Hepatocyte (in vitro differentiated cells): ENCODE measurements around the gene GJD3. TPM values are rescaled to one million over a fixed set of nuclear protein-coding genes. Genes with fewer than 3 reads are reported as not detected.
"Not testable (repeated sequence)": the region's sequence is repeated elsewhere in the genome, so short reads cannot be mapped to it uniquely, and the experiment has no call there.

Experiments
- DNase-seq: peaks from one replicate; pipeline ENCODE4 v3.0.0-alpha.2; 2016; ENCODE audit warnings: low spot score
- H2AFZ ChIP-seq: fragments of 200-600 bp; sonication (generic); 2 replicates; pipeline ENCODE4 v1.6.0; 2016; ENCODE audit warnings: antibody characterized with exemption, mild to moderate bottlenecking
- H3K27ac ChIP-seq: fragments of 200-600 bp; sonication (generic); 2 replicates; pipeline ENCODE4 v1.5.1; 2016; ENCODE audit warnings: mild to moderate bottlenecking
- H3K27me3 ChIP-seq: fragments of 200-600 bp; sonication (generic); 2 replicates; pipeline ENCODE4 v1.6.1; 2016
- H3K36me3 ChIP-seq: fragments of 200-600 bp; sonication (generic); replicated peaks from 2 replicates; pipeline ENCODE4 v1.5.1; 2016; ENCODE audit warnings: low read depth; ENCODE audit not compliant: insufficient read depth
- H3K4me1 ChIP-seq: fragments of 200-600 bp; sonication (generic); 2 replicates; pipeline ENCODE4 v1.5.1; 2016; ENCODE audit warnings: mild to moderate bottlenecking, moderate library complexity; ENCODE audit not compliant: insufficient read depth
- H3K4me2 ChIP-seq: fragments of 200-600 bp; sonication (generic); 2 replicates; pipeline ENCODE4 v1.6.0; 2016
- H3K4me3 ChIP-seq: fragments of 200-600 bp; sonication (generic); 2 replicates; pipeline ENCODE4 v1.5.1; 2016; ENCODE audit warnings: mild to moderate bottlenecking
- H3K79me2 ChIP-seq: fragments of 200-600 bp; sonication (generic); 2 replicates; pipeline ENCODE4 v1.6.0; 2017; ENCODE audit warnings: mild to moderate bottlenecking
- H3K9me2 ChIP-seq: fragments of 200-600 bp; sonication (generic); replicated peaks from 2 replicates; pipeline ENCODE4 v1.6.0; 2017; ENCODE audit warnings: mild to moderate bottlenecking; ENCODE audit not compliant: insufficient read depth
- H3K9me3 ChIP-seq: fragments of 200-600 bp; sonication (generic); 2 replicates; pipeline ENCODE4 v1.5.1; 2016; ENCODE audit warnings: low read depth, mild to moderate bottlenecking
- H4K20me1 ChIP-seq: fragments of 200-600 bp; sonication (generic); 2 replicates; pipeline ENCODE4 v1.6.0; 2016; ENCODE audit warnings: mild to moderate bottlenecking; ENCODE audit not compliant: insufficient read depth, poor library complexity, severe bottlenecking
- CTCF ChIP-seq: fragments of 200-600 bp; sonication (generic); IDR thresholded peaks from 2 replicates; pipeline ENCODE4 v1.5.1; 2016; ENCODE audit warnings: antibody characterized with exemption, mild to moderate bottlenecking; ENCODE audit not compliant: poor library complexity
- EZH2 ChIP-seq: fragments of 200-600 bp; sonication (generic); IDR thresholded peaks from 2 replicates; pipeline ENCODE4 v1.6.1; 2016; ENCODE audit warnings: antibody characterized with exemption, mild to moderate bottlenecking, borderline replicate concordance
- EZH2phosphoT487 ChIP-seq: fragments of 200-600 bp; sonication (generic); IDR thresholded peaks from one replicate; pipeline ENCODE4 v1.6.1; 2018; ENCODE audit warnings: antibody characterized with exemption, mild to moderate bottlenecking, low read depth, moderate library complexity; ENCODE audit not compliant: unreplicated experiment, severe bottlenecking
- WGBS: methylation state at CpG from one replicate; pipeline ENCODE4 v1.1.6; 2016; ENCODE audit warnings: low lambda C conversion rate; ENCODE audit errors: missing lambda C conversion rate; 5-methylcytosine and 5-hydroxymethylcytosine counted together
- polyA plus RNA-seq: library from polyadenylated mRNA; unstranded; fragments of >200 nt; fragmentation: Nextera tagmentation; extraction: Ambion mirVana; gene quantifications from 2 replicates; pipeline ENCODE4 v1.2.1, GENCODE V29; 2016
- total RNA-seq: library from RNA; depleted of rRNA; stranded (reverse); fragments of >200 nt; gene quantifications from 2 replicates; pipeline ENCODE4 v1.2.3, GENCODE V29; 2014

Gene GJD3
- total and polyA plus RNA-seq, 2 experiments from 2014 or later, result 0.47 to 3.8 TPM

- no peaks in the 10 kb centered on the region for H3K79me2 ChIP-seq
- H3K9me2 ChIP-seq, result no peaks in the 10 kb centered on the region
- no peak for DNase-seq
- no peaks in the 10 kb centered on the region for H4K20me1 ChIP-seq
- no peak overlapping the region for H3K27ac ChIP-seq
- no peaks in the 10 kb centered on the region for H3K36me3 ChIP-seq
- WGBS, result 89% methylated on average over 7 of the region's 7 CpGs
- no peaks in the 10 kb centered on the region for H3K27me3 ChIP-seq
- no peak overlapping the region for H3K4me2 ChIP-seq
- no peak overlapping the region for H2AFZ ChIP-seq
- H3K9me3 ChIP-seq, result no peaks in the 10 kb centered on the region
- H3K4me3 ChIP-seq, result no peak overlapping the region
- H3K4me1 ChIP-seq, result no peaks in the 10 kb centered on the region
- TF ChIP-seq CTCF, result no peak
- TF ChIP-seq EZH2phosphoT487, result no peak
- TF ChIP-seq EZH2, result no peak
Measured at GRCh38 chr17:40378966-40379365, 14.4 kb upstream of the GJD3 start.

GRCh38 chr17:40377832-40378231 is 13.3 kb upstream of the GJD3 start:
- Histone ChIP-seq H3K4me1 (no peaks in the 10 kb centered on the region), H2AFZ (no peak overlapping the region), H3K4me2 (no peak overlapping the region), H3K27ac (no peak overlapping the region), H3K36me3 (no peaks in the 10 kb centered on the region), H4K20me1 (no peaks in the 10 kb centered on the region), H3K4me3 (no peak overlapping the region), H3K9me2 (no peaks in the 10 kb centered on the region), H3K79me2 (no peaks in the 10 kb centered on the region), H3K27me3 (no peaks in the 10 kb centered on the region), H3K9me3 (no peaks in the 10 kb centered on the region)
- 93% methylated on average over 13 of the region's 13 CpGs for WGBS
- no peak for DNase-seq
- TF ChIP-seq CTCF (no peak), EZH2 (no peak), EZH2phosphoT487 (no peak)

GRCh38 chr17:40376541-40376940 is 12.0 kb upstream of the GJD3 start:
- H2AFZ ChIP-seq, H3K4me2 ChIP-seq, H3K36me3 ChIP-seq, H3K9me3 ChIP-seq, H3K4me1 ChIP-seq, H4K20me1 ChIP-seq, H3K27me3 ChIP-seq, H3K27ac ChIP-seq, H3K79me2 ChIP-seq, DNase-seq, H3K9me2 ChIP-seq, H3K4me3 ChIP-seq: not testable (repeated sequence)
- 80% methylated on average over 6 of the region's 6 CpGs for WGBS

GRCh38 chr17:40375786-40376185 is 11.2 kb upstream of the GJD3 start:
- H4K20me1 ChIP-seq, H3K36me3 ChIP-seq, H3K4me3 ChIP-seq, H3K4me2 ChIP-seq, H3K27ac ChIP-seq, H3K9me3 ChIP-seq, DNase-seq, H3K9me2 ChIP-seq, H3K4me1 ChIP-seq, H3K27me3 ChIP-seq, H3K79me2 ChIP-seq, H2AFZ ChIP-seq: not testable (repeated sequence)
- WGBS, result 96% methylated on average over 21 of the region's 21 CpGs
